GM19372 (cell line): ENCODE measurements around the gene ATRNL1.

Experiments
- ATAC-seq: cut with Tn5 transposase; IDR thresholded peaks from one replicate; pipeline ENCODE4 v1.9.1; 2021; ENCODE audit warnings: mild to moderate bottlenecking, low read depth, moderate library complexity; ENCODE audit not compliant: unreplicated experiment

Gene ATRNL1

GRCh38 chr10:115936926-115937767, 844.0 kb downstream of the ATRNL1 start:
- ATAC-seq: no peak

- ATAC-seq: no peak
These were observed 844.5 kb downstream of the ATRNL1 start for GRCh38 chr10:115937768-115938056.

GRCh38 chr10:115939101-115939854, 846.1 kb downstream of the ATRNL1 start:
- ATAC-seq: no peak

- ATAC-seq: no peak
These were observed 848.2 kb downstream of the ATRNL1 start for GRCh38 chr10:115941361-115941771.

- no peak for ATAC-seq
These were observed 848.9 kb downstream of the ATRNL1 start for GRCh38 chr10:115942101-115942500.

GRCh38 chr10:115944538-115944937, 851.4 kb downstream of the ATRNL1 start:
- no peak for ATAC-seq

- ATAC-seq: no peak
These were observed 852.7 kb downstream of the ATRNL1 start for GRCh38 chr10:115945701-115946445.

- ATAC-seq: no peak
These were observed 853.9 kb downstream of the ATRNL1 start for GRCh38 chr10:115947104-115947503.

- no peak for ATAC-seq
These were observed 855.3 kb downstream of the ATRNL1 start for GRCh38 chr10:115948465-115948864.

- no peak for ATAC-seq
These were observed 856.2 kb downstream of the ATRNL1 start for GRCh38 chr10:115949282-115949844.

GRCh38 chr10:115950320-115950719, 857.2 kb downstream of the ATRNL1 start:
- no peak for ATAC-seq

GRCh38 chr10:115951242-115951641, 858.1 kb downstream of the ATRNL1 start:
- ATAC-seq: no peak

- no peak for ATAC-seq
These were observed 860.1 kb downstream of the ATRNL1 start for GRCh38 chr10:115953281-115953680.

GRCh38 chr10:115953968-115954367, 860.8 kb downstream of the ATRNL1 start:
- ATAC-seq: no peak

- no peak for ATAC-seq
These were observed 863.3 kb downstream of the ATRNL1 start for GRCh38 chr10:115956225-115957011.

- no peak for ATAC-seq
These were observed 863.8 kb downstream of the ATRNL1 start for GRCh38 chr10:115957012-115957399.

- ATAC-seq: no peak
These were observed 864.7 kb downstream of the ATRNL1 start for GRCh38 chr10:115957786-115958442.

GRCh38 chr10:115963848-115964247, 870.7 kb downstream of the ATRNL1 start:
- no peak for ATAC-seq

GRCh38 chr10:115964827-115965226, 871.7 kb downstream of the ATRNL1 start:
- no peak for ATAC-seq

GRCh38 chr10:115965376-115965775, 872.2 kb downstream of the ATRNL1 start:
- no peak for ATAC-seq
